IMR-90 (cell line): ENCODE data around the gene SLC25A26. TPM values are rescaled to one million over a fixed set of nuclear protein-coding genes. Genes with fewer than 3 reads are reported as not detected.

ENCODE experiments used
- ATAC-seq: fragments of 200-7000 bp; cut with Tn5 transposase; 2 replicates; pipeline ENCODE4 v1.9.1; 2020; ENCODE audit warnings: low read depth, mild to moderate bottlenecking, moderate library complexity
- BruUV-seq: library from RNA; stranded (reverse); fragments of 400-500 nt; replicated peaks from 2 replicates; lab custom pipeline; 2021; lab: Mats Ljungman, UMichigan
- CTCF ChIA-PET: fragments of 300-600 bp; formaldehyde crosslinking; extraction: SDS; loops from one replicate; lab custom pipeline; 2021; ENCODE audit warnings: antibody characterized with exemption; lab: Yijun Ruan, JAX
- POLR2A ChIA-PET: fragments of 300-600 bp; sonication (Branson Sonifier 250); formaldehyde crosslinking; loops from one replicate; lab custom pipeline; 2022; ENCODE audit warnings: antibody characterized with exemption; ENCODE audit not compliant: unreplicated experiment; lab: Charles Lee
- DNase-seq: peaks from one replicate; pipeline ENCODE4 v3.0.0; 2013
- H2AFZ ChIP-seq: replicated peaks from 2 replicates; pipeline ENCODE3; 2013; ENCODE audit warnings: low read length, mild to moderate bottlenecking; ENCODE audit not compliant: poor library complexity
- H2AK5ac ChIP-seq: 2 replicates; pipeline ENCODE4 v1.6.1; 2013; ENCODE audit warnings: low read depth, low read length, inconsistent platforms
- H2AK9ac ChIP-seq: replicated peaks from 2 replicates; pipeline ENCODE3; 2013; ENCODE audit warnings: mild to moderate bottlenecking, low read depth, low read length, moderate library complexity; ENCODE audit not compliant: poor library complexity
- H2BK120ac ChIP-seq: 2 replicates; pipeline ENCODE4 v1.6.1; 2013; ENCODE audit warnings: low read depth, low read length, inconsistent platforms
- H2BK15ac ChIP-seq: 3 replicates; pipeline ENCODE4 v1.6.1; 2013; ENCODE audit warnings: low read depth, low read length, inconsistent platforms
- H2BK20ac ChIP-seq: 2 replicates; pipeline ENCODE4 v1.6.1; 2013; ENCODE audit warnings: low read depth, mild to moderate bottlenecking, inconsistent platforms, low read length, moderate library complexity
- H2BK5ac ChIP-seq: 2 replicates; pipeline ENCODE4 v1.6.1; 2013; ENCODE audit warnings: mild to moderate bottlenecking, low read depth, low read length, inconsistent platforms; ENCODE audit not compliant: poor library complexity, severe bottlenecking
- H3K14ac ChIP-seq: replicated peaks from 2 replicates; pipeline ENCODE4 v1.6.1; 2013; ENCODE audit warnings: low read depth, low read length, inconsistent platforms
- H3K18ac ChIP-seq: 2 replicates; pipeline ENCODE4 v1.6.1; 2013; ENCODE audit warnings: low read depth, low read length, control low read depth
- H3K23ac ChIP-seq: 2 replicates; pipeline ENCODE4 v1.6.1; 2013; ENCODE audit warnings: low read depth, low read length, inconsistent platforms
- H3K27ac ChIP-seq: 2 replicates; pipeline ENCODE4 v1.5.1; 2013; ENCODE audit warnings: mild to moderate bottlenecking, control low read depth, low read length; ENCODE audit not compliant: insufficient read depth
- H3K27me3 ChIP-seq: 2 replicates; pipeline ENCODE4 v1.6.1; 2013; ENCODE audit warnings: low read length; ENCODE audit not compliant: control insufficient read depth, insufficient read depth
- H3K36me3 ChIP-seq: 2 replicates; pipeline ENCODE4 v1.6.1; 2013; ENCODE audit warnings: low read length, mixed read lengths; ENCODE audit not compliant: control insufficient read depth, insufficient read depth
- H3K4ac ChIP-seq: 2 replicates; pipeline ENCODE4 v1.6.1; 2013; ENCODE audit warnings: low read depth, low read length, inconsistent platforms
- H3K4me1 ChIP-seq: 2 replicates; pipeline ENCODE4 v1.6.1; 2013; ENCODE audit warnings: low read length, mixed read lengths; ENCODE audit not compliant: control insufficient read depth, insufficient read depth
- H3K4me2 ChIP-seq: 2 replicates; pipeline ENCODE4 v1.6.1; 2013; ENCODE audit warnings: low read depth, mild to moderate bottlenecking, control low read depth, low read length, moderate library complexity
- H3K4me3 ChIP-seq: 2 replicates; pipeline ENCODE4 v1.5.1; 2013; ENCODE audit warnings: low read depth, mild to moderate bottlenecking, control low read depth, low read length, moderate library complexity; ENCODE audit not compliant: insufficient read depth
- H3K56ac ChIP-seq: 2 replicates; pipeline ENCODE4 v1.6.1; 2013; ENCODE audit warnings: low read length, inconsistent platforms; ENCODE audit not compliant: insufficient read depth; ENCODE audit errors: extremely low read depth
- H3K79me1 ChIP-seq, 2 experiments: 2 replicates each; pipeline ENCODE4 v1.6.1; 2013; ENCODE audit warnings: low read length in 2 of 2, inconsistent platforms in 1 of 2, low read depth in 1 of 2
- H3K9ac ChIP-seq: 2 replicates; pipeline ENCODE4 v1.6.1; 2013; ENCODE audit warnings: low read depth, low read length, control low read depth
- H3K9me1 ChIP-seq: 2 replicates; pipeline ENCODE4 v1.6.1; 2013; ENCODE audit warnings: low read length, inconsistent platforms; ENCODE audit not compliant: insufficient read depth
- H3K9me3 ChIP-seq: 2 replicates; pipeline ENCODE4 v1.6.1; 2013; ENCODE audit warnings: low read length; ENCODE audit not compliant: control insufficient read depth, insufficient read depth
- H4K20me1 ChIP-seq: 2 replicates; pipeline ENCODE4 v1.6.1; 2013; ENCODE audit warnings: low read length, inconsistent platforms; ENCODE audit not compliant: insufficient read depth
- H4K5ac ChIP-seq: 2 replicates; pipeline ENCODE4 v1.6.1; 2013; ENCODE audit warnings: mild to moderate bottlenecking, low read depth, low read length, control low read depth
- H4K8ac ChIP-seq, 2 experiments: 2 replicates each; pipeline ENCODE4 v1.6.1; 2013; ENCODE audit warnings: low read depth in 2 of 2, low read length in 2 of 2, control low read depth in 1 of 2, inconsistent platforms in 1 of 2
- H4K91ac ChIP-seq: 2 replicates; pipeline ENCODE4 v1.6.1; 2013; ENCODE audit warnings: low read depth, low read length, inconsistent platforms; ENCODE audit not compliant: insufficient read depth
- BHLHE40 ChIP-seq: fragments of 150-350 bp; IDR thresholded peaks from 2 replicates; pipeline ENCODE4 v1.6.1; 2016; ENCODE audit warnings: mild to moderate bottlenecking, low read depth, low read length
- CHD1 ChIP-seq: IDR thresholded peaks from 2 replicates; pipeline ENCODE4 v1.6.1; 2012; ENCODE audit warnings: low read depth, low read length, improper control_type of control experiment
- CTCF ChIP-seq: conservative IDR thresholded peaks from 2 replicates; pipeline ENCODE4 v1.5.1; 2012; ENCODE audit warnings: mild to moderate bottlenecking, low read depth, low read length, improper control_type of control experiment
- RAD21 ChIP-seq: IDR thresholded peaks from 2 replicates; pipeline ENCODE4 v1.6.1; 2012; ENCODE audit warnings: low read length, improper control_type of control experiment
- RFX5 ChIP-seq: IDR thresholded peaks from 2 replicates; pipeline ENCODE4 v1.8.0; 2012; ENCODE audit warnings: low read depth, mild to moderate bottlenecking, low read length, moderate library complexity
- SMC3 ChIP-seq: fragments of 150-350 bp; IDR thresholded peaks from 2 replicates; pipeline ENCODE4 v1.6.1; 2016; ENCODE audit warnings: low read depth, mild to moderate bottlenecking, antibody characterized with exemption, low read length, moderate library complexity
- USF2 ChIP-seq: fragments of 150-350 bp; IDR thresholded peaks from 2 replicates; pipeline ENCODE4 v1.6.1; 2017; ENCODE audit warnings: mild to moderate bottlenecking, antibody characterized with exemption, low read length, low read depth
- WGBS, 2 experiments: methylation state at CpG; one replicate each; pipeline versions ENCODE4 v1.1.5 to v1.1.7; 2013; ENCODE audit warnings: missing lambda C conversion rate in 2 of 2; ENCODE audit not compliant: insufficient read length in 1 of 2; ENCODE audit errors: extremely low coverage in 2 of 2; 5-methylcytosine and 5-hydroxymethylcytosine counted together
- dilution Hi-C: fragments of 300-500 bp; cut with HindIII; formaldehyde crosslinking; loops from one replicate; pipeline ENCODE4 v1.14.3; 2018; ENCODE audit warnings: low sequenced_read_pairs; ENCODE audit not compliant: unreplicated experiment
- in situ Hi-C: fragments of 300-500 bp; cut with MboI; formaldehyde crosslinking; loops from 3 replicates; pipeline ENCODE4 v1.14.3; 2019; ENCODE audit warnings: low sequenced_read_pairs, inconsistent platforms, mixed read lengths
- intact Hi-C: fragments of 100-400 bp; cut with micrococcal nuclease; formaldehyde crosslinking; loops from 2 replicates; pipeline ENCODE4 v1.10.0; 2022
- polyA plus RNA-seq, 3 experiments: library from polyadenylated mRNA; depleted of rRNA; stranded (reverse); fragments of >200 nt; gene quantifications; 2 replicates each; pipeline ENCODE4 v1.2.3, GENCODE V29; 2012; ENCODE audit warnings: low replicate concordance in 1 of 3
- total RNA-seq: library from RNA; depleted of rRNA; stranded (reverse); fragments of >200 nt; gene quantifications from 2 replicates; pipeline ENCODE4 v1.2.3, GENCODE V29; 2012

SLC25A26 gene
- total and polyA plus RNA-seq, 2 of the 4 experiments (the other 2 are of a cell fraction) = 10.9 to 12.7 TPM

- H3K9ac ChIP-seq = no peak overlapping the region
- POLR2A ChIA-PET = no interaction called here
- CTCF ChIA-PET = interaction anchor here (1.6 kb wide), 1 partner anchor 444 kb away, joined by 3 read pairs; no protein-coding TSS in a partner anchor
These were observed 25.4 kb upstream of the SLC25A26 start for GRCh38 chr3:66195347-66195783.

More at GRCh38 chr3:66195347-66195783, 25.4 kb upstream of the SLC25A26 start:
- intact Hi-C loops = loop anchor here (1.0 kb wide), 1 partner anchor 157 kb away; the partner anchor contains the start of gene MAGI1
- no peaks in the 10 kb centered on the region for H3K4me1 ChIP-seq
- H3K18ac ChIP-seq = no peak overlapping the region
- no peaks in the 10 kb centered on the region for H3K36me3 ChIP-seq
- peak overlapping the region; percentile 78 for H2AK9ac ChIP-seq
- peaks cover 14% of the 10 kb centered on the region for H3K9me1 ChIP-seq
- DNase-seq (peak; percentile 68), ATAC-seq (peak; percentile 98)
- no peaks in the 10 kb centered on the region for H4K20me1 ChIP-seq
- no peak overlapping the region for H3K4ac ChIP-seq
- no peak overlapping the region for H3K14ac ChIP-seq
- BruUV-seq = no TSS peak
- no peaks in the 10 kb centered on the region for H3K9me3 ChIP-seq
- H2BK20ac ChIP-seq = no peak overlapping the region
- dilution Hi-C loops = no loop called here
- H2AFZ ChIP-seq = peak overlapping the region; percentile 93
- WGBS, 2 experiments = 13% methylated on average over 3 of the region's 21 CpGs; no CpG with 5 or more reads in 1 of the 2 experiments
- peaks cover 3% of the 10 kb centered on the region; the same call in 1 of the 2 replicates for H3K27me3 ChIP-seq
- H3K4me2 ChIP-seq = peak overlapping the region; percentile 92
- no peak overlapping the region for H2BK5ac ChIP-seq
- no peak overlapping the region for H4K91ac ChIP-seq
- H3K4me3 ChIP-seq = peak overlapping the region; percentile 38; the same call in 1 of the 2 replicates
- no peak overlapping the region for H2BK15ac ChIP-seq
- H2AK5ac ChIP-seq = no peak overlapping the region
- no peak overlapping the region for H4K8ac ChIP-seq
- no peak overlapping the region for H3K27ac ChIP-seq
- H3K79me1 ChIP-seq = no peaks in the 10 kb centered on the region
- no peak overlapping the region for H2BK120ac ChIP-seq
- in situ Hi-C loops = loop anchor here (5.0 to 25.0 kb wide), 4 partner anchors 408 to 1658 kb away; no protein-coding TSS in a partner anchor
- TF ChIP-seq SMC3 (peak; percentile 45), CTCF (peak; percentile 52), BHLHE40 (no peak), RFX5 (no peak), USF2 (no peak), CHD1 (no peak), RAD21 (peak; percentile 66)
- H3K56ac ChIP-seq = no peak overlapping the region
- no peak overlapping the region for H4K5ac ChIP-seq
- H3K23ac ChIP-seq = no peak overlapping the region
